ENCODE measurements around the gene GGA2.

- TF ChIP-seq CTCF (IDR thresholded peaks at IDR 0.05) (no peak), POLR2A (IDR thresholded peaks at IDR 0.05) (no peak)
Observed at GRCh38 chr16:23478566-23478965, 31.7 kb downstream of the GGA2 start.
